Neural progenitor cell (in vitro differentiated cells): ENCODE measurements around the gene GNA15. TPM values are rescaled to one million over a fixed set of nuclear protein-coding genes. Genes with fewer than 3 reads are reported as not detected.
"Not testable (repeated sequence)": the region's sequence is repeated elsewhere in the genome, so short reads cannot be mapped to it uniquely, and the experiment has no call there.

Experiments used
- DNase-seq: peaks from one replicate; pipeline ENCODE4 v3.0.0-alpha.2; 2016; ENCODE audit warnings: low spot score
- H2AFZ ChIP-seq: fragments of 200-600 bp; sonication (generic); replicated peaks from 2 replicates; pipeline ENCODE4 v1.6.1; 2016; ENCODE audit warnings: antibody characterized with exemption
- H3F3A ChIP-seq: fragments of 200-600 bp; sonication (generic); 2 replicates; pipeline ENCODE4 v1.6.1; 2016; ENCODE audit warnings: antibody characterized with exemption, low read depth
- H3K27ac ChIP-seq: fragments of 200-600 bp; sonication (generic); 2 replicates; pipeline ENCODE4 v1.5.1; 2016; ENCODE audit warnings: mild to moderate bottlenecking
- H3K27me3 ChIP-seq: fragments of 200-600 bp; sonication (generic); 2 replicates; pipeline ENCODE4 v1.6.1; 2016; ENCODE audit warnings: mild to moderate bottlenecking, moderate library complexity
- H3K36me3 ChIP-seq: fragments of 200-600 bp; sonication (generic); 2 replicates; pipeline ENCODE4 v1.5.1; 2016
- H3K4me1 ChIP-seq: fragments of 200-600 bp; sonication (generic); 2 replicates; pipeline ENCODE4 v1.6.1; 2016; ENCODE audit warnings: mixed run types
- H3K4me2 ChIP-seq: fragments of 200-600 bp; sonication (generic); 2 replicates; pipeline ENCODE4 v1.6.1; 2016
- H3K4me3 ChIP-seq: fragments of 200-600 bp; sonication (generic); 2 replicates; pipeline ENCODE4 v1.5.1; 2016
- H3K79me2 ChIP-seq: fragments of 200-600 bp; sonication (generic); 2 replicates; pipeline ENCODE4 v1.6.1; 2016; ENCODE audit warnings: low read depth
- H3K9ac ChIP-seq: fragments of 200-600 bp; sonication (generic); 2 replicates; pipeline ENCODE4 v1.6.1; 2016
- H3K9me3 ChIP-seq: fragments of 200-600 bp; sonication (generic); 2 replicates; pipeline ENCODE4 v1.5.1; 2016; ENCODE audit warnings: low read depth
- H4K20me1 ChIP-seq: fragments of 200-600 bp; sonication (generic); 2 replicates; pipeline ENCODE4 v1.6.1; 2016; ENCODE audit warnings: low read depth
- H3K27ac Mint-ChIP-seq: 3 replicates; pipeline ENCODE4 v1.8.0; 2021; ENCODE audit warnings: mixed read lengths
- H3K27me3 Mint-ChIP-seq: 2 replicates; pipeline ENCODE4 v1.8.0; 2022; ENCODE audit warnings: low read depth, mild to moderate bottlenecking, inconsistent platforms, moderate library complexity, mixed read lengths; ENCODE audit not compliant: insufficient read depth
- H3K36me3 Mint-ChIP-seq: 3 replicates; pipeline ENCODE4 v1.8.0; 2021; ENCODE audit warnings: mixed read lengths
- H3K4me1 Mint-ChIP-seq: 3 replicates; pipeline ENCODE4 v1.8.0; 2021; ENCODE audit warnings: mixed read lengths
- H3K4me3 Mint-ChIP-seq: 3 replicates; pipeline ENCODE4 v1.8.0; 2021; ENCODE audit warnings: mild to moderate bottlenecking, moderate library complexity, mixed read lengths
- H3K9me3 Mint-ChIP-seq: 3 replicates; pipeline ENCODE4 v1.8.0; 2020; ENCODE audit warnings: mixed read lengths
- EZH2 ChIP-seq: fragments of 200-600 bp; sonication (generic); IDR thresholded peaks from 2 replicates; pipeline ENCODE4 v1.6.1; 2017; ENCODE audit warnings: antibody characterized with exemption, mild to moderate bottlenecking, moderate library complexity
- EZH2phosphoT487 ChIP-seq: fragments of 200-600 bp; sonication (generic); IDR thresholded peaks from 2 replicates; pipeline ENCODE4 v1.6.1; 2017; ENCODE audit warnings: antibody characterized with exemption
- total RNA-seq: library from RNA; depleted of rRNA; stranded (reverse); fragments of >200 nt; gene quantifications from 2 replicates; pipeline ENCODE4 v1.2.3, GENCODE V29; 2015; ENCODE audit warnings: low replicate concordance
- TF ChIP-seq, protein P1 (sequence below): fragments of 200-600 bp; sonication (generic); IDR thresholded peaks from 2 replicates; pipeline ENCODE4 v1.5.1; 2017; ENCODE audit warnings: antibody characterized with exemption, mild to moderate bottlenecking

GNA15 gene, protein sequence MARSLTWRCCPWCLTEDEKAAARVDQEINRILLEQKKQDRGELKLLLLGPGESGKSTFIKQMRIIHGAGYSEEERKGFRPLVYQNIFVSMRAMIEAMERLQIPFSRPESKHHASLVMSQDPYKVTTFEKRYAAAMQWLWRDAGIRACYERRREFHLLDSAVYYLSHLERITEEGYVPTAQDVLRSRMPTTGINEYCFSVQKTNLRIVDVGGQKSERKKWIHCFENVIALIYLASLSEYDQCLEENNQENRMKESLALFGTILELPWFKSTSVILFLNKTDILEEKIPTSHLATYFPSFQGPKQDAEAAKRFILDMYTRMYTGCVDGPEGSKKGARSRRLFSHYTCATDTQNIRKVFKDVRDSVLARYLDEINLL
- total RNA-seq: not detected in 2 replicates

GRCh38 chr19:3135961-3136683 lies at the start of gene GNA15:
TSS of gene GNA15 (plus strand) at chr19:3136033. CDS start at chr19:3136451, 418 bp downstream.
- Histone ChIP-seq H3K9ac (no peak within 1 kb of the TSS), H3K4me2 (no peak within 1 kb of the TSS), H3F3A (no peaks in the 10 kb centered on the region), H3K36me3 (no peaks in the 10 kb centered on the region), H3K79me2 (no peaks in the 10 kb centered on the region), H2AFZ (no peak within 1 kb of the TSS), H3K9me3 (no peaks in the 10 kb centered on the region), H3K4me1 (no peaks in the 10 kb centered on the region), H3K27ac (no peak within 1 kb of the TSS), H3K27me3 (no peaks in the 10 kb centered on the region), H4K20me1 (no peaks in the 10 kb centered on the region), H3K4me3 (no peak within 1 kb of the TSS)
- Mint-ChIP-seq H3K36me3 (no peaks in the 10 kb centered on the region), H3K27me3 (peaks cover 15% of the 10 kb centered on the region), H3K27ac (peak within 1 kb of the TSS; percentile 21), H3K9me3 (no peaks in the 10 kb centered on the region), H3K4me1 (peaks cover 2% of the 10 kb centered on the region), H3K4me3 (no peak within 1 kb of the TSS)
- DNase-seq: no peak
- TF ChIP-seq, protein P1, sequence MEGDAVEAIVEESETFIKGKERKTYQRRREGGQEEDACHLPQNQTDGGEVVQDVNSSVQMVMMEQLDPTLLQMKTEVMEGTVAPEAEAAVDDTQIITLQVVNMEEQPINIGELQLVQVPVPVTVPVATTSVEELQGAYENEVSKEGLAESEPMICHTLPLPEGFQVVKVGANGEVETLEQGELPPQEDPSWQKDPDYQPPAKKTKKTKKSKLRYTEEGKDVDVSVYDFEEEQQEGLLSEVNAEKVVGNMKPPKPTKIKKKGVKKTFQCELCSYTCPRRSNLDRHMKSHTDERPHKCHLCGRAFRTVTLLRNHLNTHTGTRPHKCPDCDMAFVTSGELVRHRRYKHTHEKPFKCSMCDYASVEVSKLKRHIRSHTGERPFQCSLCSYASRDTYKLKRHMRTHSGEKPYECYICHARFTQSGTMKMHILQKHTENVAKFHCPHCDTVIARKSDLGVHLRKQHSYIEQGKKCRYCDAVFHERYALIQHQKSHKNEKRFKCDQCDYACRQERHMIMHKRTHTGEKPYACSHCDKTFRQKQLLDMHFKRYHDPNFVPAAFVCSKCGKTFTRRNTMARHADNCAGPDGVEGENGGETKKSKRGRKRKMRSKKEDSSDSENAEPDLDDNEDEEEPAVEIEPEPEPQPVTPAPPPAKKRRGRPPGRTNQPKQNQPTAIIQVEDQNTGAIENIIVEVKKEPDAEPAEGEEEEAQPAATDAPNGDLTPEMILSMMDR: no peak
- TF ChIP-seq EZH2 (no peak), EZH2phosphoT487 (no peak)

- Histone ChIP-seq H3K27ac (no peak overlapping the region), H3K9ac (no peak overlapping the region), H3F3A (peaks cover under 1% of the 10 kb centered on the region), H3K9me3 (no peaks in the 10 kb centered on the region), H3K79me2 (no peaks in the 10 kb centered on the region), H3K4me3 (no peak overlapping the region), H4K20me1 (no peaks in the 10 kb centered on the region), H3K4me1 (no peaks in the 10 kb centered on the region), H3K27me3 (no peaks in the 10 kb centered on the region), H2AFZ (no peak overlapping the region), H3K36me3 (no peaks in the 10 kb centered on the region), H3K4me2 (no peak overlapping the region)
- TF ChIP-seq, protein P1: no peak
- TF ChIP-seq EZH2phosphoT487 (no peak), EZH2 (no peak)
- H3K9me3 Mint-ChIP-seq: no peaks in the 10 kb centered on the region
- no peaks in the 10 kb centered on the region for H3K36me3 Mint-ChIP-seq
- H3K4me3 Mint-ChIP-seq: no peak overlapping the region
- no peak for DNase-seq
- peaks cover 2% of the 10 kb centered on the region for H3K27me3 Mint-ChIP-seq
- no peak overlapping the region for H3K27ac Mint-ChIP-seq
- no peaks in the 10 kb centered on the region for H3K4me1 Mint-ChIP-seq
Measured at GRCh38 chr19:3087769-3088168, 48.1 kb upstream of the GNA15 start.

DNA sequence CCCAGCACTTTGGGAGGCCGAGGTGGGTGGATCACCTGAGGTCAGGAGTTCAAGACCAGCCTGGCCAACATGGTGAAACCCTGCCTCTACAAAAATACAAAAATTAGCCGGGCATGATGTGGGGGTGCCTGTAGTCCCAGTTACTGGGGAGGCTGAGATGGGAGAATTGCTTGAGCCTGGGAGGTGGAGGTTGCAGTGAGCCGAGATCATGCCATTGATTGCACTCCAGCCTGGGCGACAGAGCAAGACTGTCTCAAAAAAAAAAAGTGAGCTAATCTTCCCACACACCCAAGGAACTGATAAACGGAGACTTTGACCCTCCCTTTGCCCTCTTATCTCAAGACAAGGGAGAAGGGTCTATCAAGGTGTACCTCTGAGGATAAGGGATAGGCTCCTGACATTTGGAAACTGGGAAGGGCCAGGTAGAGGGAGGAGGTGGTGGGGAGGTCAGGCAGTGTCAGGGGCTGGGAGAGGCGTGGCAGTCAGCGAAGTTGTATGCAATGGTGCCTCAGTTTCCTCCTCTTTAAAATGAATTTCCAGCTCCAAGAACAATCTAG lies 46.5 kb upstream of the GNA15 start:
- H3K9me3 Mint-ChIP-seq, H3K27ac Mint-ChIP-seq: not testable (repeated sequence)

More for the DNA sequence above, 46.5 kb upstream of the GNA15 start:
- not testable (repeated sequence) for H3K4me2 ChIP-seq, DNase-seq, H4K20me1 ChIP-seq, H3F3A ChIP-seq, H3K4me1 Mint-ChIP-seq, H3K9me3 ChIP-seq, H3K36me3 Mint-ChIP-seq, H3K9ac ChIP-seq, H3K27ac ChIP-seq, H3K4me1 ChIP-seq, H3K4me3 ChIP-seq, H3K4me3 Mint-ChIP-seq, H3K27me3 ChIP-seq, H3K79me2 ChIP-seq, H3K36me3 ChIP-seq, H2AFZ ChIP-seq, H3K27me3 Mint-ChIP-seq
